SK-N-SH (cell line): ENCODE data around the gene PERM1.

Experiments
- CTCF ChIP-seq: fragments of 200-600 bp; sonication (generic); IDR thresholded peaks from 2 replicates; pipeline ENCODE4 v1.6.1; 2017; ENCODE audit warnings: antibody characterized with exemption, mild to moderate bottlenecking, moderate library complexity
- EZH2phosphoT487 ChIP-seq: fragments of 200-600 bp; sonication (generic); IDR thresholded peaks from 2 replicates; pipeline ENCODE4 v1.6.1; 2017; ENCODE audit warnings: low read depth, mixed run types, mild to moderate bottlenecking, antibody characterized with exemption, moderate library complexity, borderline replicate concordance
- FOXJ3 ChIP-seq: sonication (generic); formaldehyde crosslinking; IDR thresholded peaks from 2 replicates; pipeline ENCODE4 v1.5.1; 2020; ENCODE audit warnings: mild to moderate bottlenecking, missing genetic modification reagents
- MEF2A ChIP-seq: IDR thresholded peaks from 2 replicates; pipeline ENCODE4 v1.4.0; 2012; ENCODE audit warnings: low read depth, borderline replicate concordance
- NFIC ChIP-seq: IDR thresholded peaks from 2 replicates; pipeline ENCODE4 v1.4.0; 2012; ENCODE audit warnings: borderline replicate concordance
- PBX3 ChIP-seq: IDR thresholded peaks from 2 replicates; pipeline ENCODE4; 2012
- POLR2AphosphoS5 ChIP-seq: IDR thresholded peaks from 2 replicates; pipeline ENCODE4 v1.6.1; 2012; ENCODE audit warnings: low read depth, low read length
- RCOR1 ChIP-seq: fragments of 150-350 bp; IDR thresholded peaks from 2 replicates; pipeline ENCODE4 v1.6.1; 2017; ENCODE audit warnings: antibody characterized with exemption, low read length
- RFX5 ChIP-seq: IDR thresholded peaks from 2 replicates; pipeline ENCODE4 v1.6.1; 2012; ENCODE audit warnings: mild to moderate bottlenecking, improper control_type of control experiment, low read length
- TAF1 ChIP-seq: IDR thresholded peaks from 2 replicates; pipeline ENCODE4 v1.6.1; 2012; ENCODE audit warnings: low read depth, mild to moderate bottlenecking, low read length, moderate library complexity, borderline replicate concordance
- YY1 ChIP-seq: IDR thresholded peaks from 2 replicates; pipeline ENCODE4 v1.4.0; 2012; ENCODE audit warnings: low read depth, mild to moderate bottlenecking

GRCh38 chr1:966704-967300 is 15.1 kb downstream of the PERM1 start:
- no peak for TF ChIP-seq CTCF
- no peak for TF ChIP-seq PBX3
- no peak for TF ChIP-seq POLR2AphosphoS5
- TF ChIP-seq NFIC = no peak
- no peak for TF ChIP-seq FOXJ3 (CRISPR knock-in tag)
- no peak for TF ChIP-seq TAF1
- no peak for TF ChIP-seq YY1
- TF ChIP-seq MEF2A = no peak
- TF ChIP-seq RFX5 = no peak
- no peak for TF ChIP-seq RCOR1
- no peak for TF ChIP-seq EZH2phosphoT487
